Skin of body (tissue), 2 donors: ENCODE measurements around the gene NFILZ. TPM values are rescaled to one million over a fixed set of nuclear protein-coding genes. Genes with fewer than 3 reads are reported as not detected.
A peak's percentile ranks its signal among the peaks of the same experiment; 100 is the strongest.

Experiments used
- DNase-seq: peaks from one replicate; lab custom pipeline; 2025; lab: John Stamatoyannopoulos, UW
- total RNA-seq: library from RNA; depleted of rRNA; stranded (reverse); fragments of >200 nt; gene quantifications from one replicate; pipeline ENCODE4 v1.2.3, GENCODE V29; 2014

Gene NFILZ
- total RNA-seq, 1 donor from 2014 or later, result not detected

DNA sequence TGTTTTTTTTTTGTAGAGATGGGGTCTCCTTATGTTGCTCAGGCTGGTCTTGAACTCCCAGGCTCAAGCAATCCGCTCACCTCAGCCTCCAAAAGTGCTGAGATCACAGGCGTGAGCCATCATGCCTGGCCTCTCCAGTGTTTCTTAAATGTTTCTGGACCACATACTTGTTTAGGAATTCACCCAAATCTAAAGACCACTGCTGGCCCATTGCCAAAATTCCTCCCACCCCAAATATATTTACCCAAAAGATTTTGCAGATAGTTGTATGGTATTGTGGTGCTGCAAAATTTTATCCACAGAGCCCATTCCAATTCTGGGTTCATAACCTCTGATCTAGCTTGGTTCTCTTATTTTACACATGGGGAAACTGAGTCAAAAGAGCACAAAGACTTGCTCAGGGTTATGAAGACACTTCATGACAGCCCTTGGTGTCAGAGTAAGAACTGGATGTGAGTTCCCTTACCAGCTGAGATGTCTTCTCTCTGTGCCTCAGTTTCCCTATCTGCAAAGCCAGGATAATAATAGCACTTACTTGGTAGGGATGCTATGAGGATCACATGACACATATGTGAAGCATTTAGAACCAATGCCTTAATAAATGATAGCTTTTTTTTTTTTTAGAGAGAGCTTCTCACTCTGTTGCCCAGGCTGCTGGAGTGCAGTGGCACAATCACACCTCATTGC is 10.9 kb downstream of the NFILZ start:
- no peak for DNase-seq

DNA sequence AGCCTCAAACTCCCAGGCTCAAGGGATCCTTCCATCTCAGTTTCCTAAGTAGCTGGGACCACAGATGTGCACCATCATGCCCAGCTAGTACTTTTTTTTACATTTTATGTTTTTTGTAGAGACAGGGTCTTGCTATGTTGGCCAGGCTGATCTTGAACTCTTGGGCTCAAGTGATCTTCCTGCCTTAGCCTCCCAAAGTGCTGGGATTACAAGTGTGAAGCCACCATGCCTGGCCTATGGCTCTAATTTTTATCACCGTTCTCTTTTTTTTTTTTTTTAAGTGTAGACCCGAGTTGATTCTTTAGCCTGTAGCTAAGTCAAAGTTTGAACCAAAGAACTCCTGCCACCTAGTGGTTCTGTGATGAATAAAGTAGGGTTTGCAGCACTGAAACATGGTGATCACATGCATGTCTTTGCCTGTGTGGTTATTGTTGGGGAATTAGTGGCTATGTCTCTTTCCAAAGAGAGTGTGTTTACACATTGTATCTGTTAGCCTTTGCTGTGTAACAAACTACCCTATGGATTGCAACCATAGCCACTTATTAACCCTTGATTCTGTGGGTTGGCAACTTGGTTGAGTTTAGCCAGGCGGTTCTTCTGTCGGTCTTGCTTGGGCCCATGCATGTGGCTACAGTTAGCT is 11.6 kb downstream of the NFILZ start:
- no peak for DNase-seq

DNA sequence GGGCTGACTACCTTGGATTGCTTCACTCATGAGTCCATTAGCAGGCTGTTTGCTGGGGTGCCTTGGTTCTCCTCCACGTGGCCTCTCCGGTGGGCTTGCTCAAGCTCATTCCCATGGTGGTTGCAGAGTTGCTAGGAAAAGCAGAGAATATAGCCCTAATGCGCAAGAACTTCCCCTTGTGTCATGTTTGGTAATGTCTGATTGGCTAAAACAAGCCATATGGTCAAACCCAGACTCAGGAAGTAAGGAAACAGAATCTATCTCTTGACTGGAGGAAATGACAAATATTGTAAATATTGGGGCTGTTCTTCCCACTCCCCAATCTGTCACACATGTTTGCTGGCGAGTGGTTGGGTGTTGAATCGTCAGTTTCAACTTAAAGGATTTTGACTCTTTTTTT is 12.1 kb downstream of the NFILZ start:
- DNase-seq, result no peak

DNA sequence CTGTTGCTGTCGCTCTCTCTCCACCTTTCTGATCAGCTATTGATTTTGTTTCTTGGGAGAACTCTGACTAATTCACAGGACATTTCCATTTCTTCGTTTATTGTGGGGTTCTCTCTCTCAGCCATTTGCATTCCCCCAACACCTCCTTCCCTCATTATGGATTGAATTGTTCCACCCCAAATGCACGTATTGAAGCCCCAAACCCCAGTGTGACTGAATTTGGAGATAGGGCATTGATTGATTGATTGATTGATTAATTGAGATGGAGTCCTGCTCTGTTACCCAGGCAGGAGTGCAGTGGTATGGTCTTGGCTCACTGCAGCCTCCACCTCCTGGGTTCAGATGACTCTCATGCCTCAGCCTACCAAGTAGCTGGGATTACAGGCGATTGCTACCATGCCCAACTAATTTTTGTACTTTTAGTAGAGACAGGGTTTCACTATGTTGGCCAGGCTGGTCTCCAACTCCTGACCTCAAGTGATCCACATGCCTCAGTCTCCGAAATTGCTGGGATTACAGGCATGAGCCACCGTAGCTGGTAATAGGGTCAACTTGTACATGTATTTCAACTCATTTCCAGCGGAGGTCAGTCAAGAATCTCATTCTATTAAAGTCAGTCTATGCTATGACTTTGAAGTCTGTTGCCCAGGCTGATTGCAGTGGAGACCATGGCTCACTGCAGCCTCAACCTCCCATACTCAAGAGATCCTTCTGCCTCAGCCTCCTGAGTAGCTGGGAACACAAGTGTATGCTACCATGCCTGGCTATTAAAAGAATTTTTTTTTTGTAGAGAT is 13.6 kb downstream of the NFILZ start:
- no peak for DNase-seq

DNA sequence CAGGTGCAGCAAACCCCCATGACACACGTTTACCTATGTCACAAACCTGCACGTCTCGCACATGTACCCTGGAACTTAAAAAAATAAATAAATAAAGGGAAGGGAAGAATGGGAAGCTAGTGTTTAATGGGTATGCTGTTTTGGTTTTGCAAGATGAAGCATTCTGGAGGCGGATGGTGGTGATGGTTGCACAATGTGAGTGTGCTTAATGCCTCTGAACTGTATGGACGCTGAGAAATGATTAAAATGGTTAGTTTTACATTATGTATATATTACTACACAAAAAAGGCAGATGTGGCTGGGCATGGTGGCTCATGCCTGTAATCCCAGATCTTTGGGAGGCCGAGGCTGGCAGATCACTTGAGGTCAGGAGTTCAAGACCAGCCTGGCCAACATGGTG is 17.8 kb downstream of the NFILZ start:
- no peak for DNase-seq

DNA sequence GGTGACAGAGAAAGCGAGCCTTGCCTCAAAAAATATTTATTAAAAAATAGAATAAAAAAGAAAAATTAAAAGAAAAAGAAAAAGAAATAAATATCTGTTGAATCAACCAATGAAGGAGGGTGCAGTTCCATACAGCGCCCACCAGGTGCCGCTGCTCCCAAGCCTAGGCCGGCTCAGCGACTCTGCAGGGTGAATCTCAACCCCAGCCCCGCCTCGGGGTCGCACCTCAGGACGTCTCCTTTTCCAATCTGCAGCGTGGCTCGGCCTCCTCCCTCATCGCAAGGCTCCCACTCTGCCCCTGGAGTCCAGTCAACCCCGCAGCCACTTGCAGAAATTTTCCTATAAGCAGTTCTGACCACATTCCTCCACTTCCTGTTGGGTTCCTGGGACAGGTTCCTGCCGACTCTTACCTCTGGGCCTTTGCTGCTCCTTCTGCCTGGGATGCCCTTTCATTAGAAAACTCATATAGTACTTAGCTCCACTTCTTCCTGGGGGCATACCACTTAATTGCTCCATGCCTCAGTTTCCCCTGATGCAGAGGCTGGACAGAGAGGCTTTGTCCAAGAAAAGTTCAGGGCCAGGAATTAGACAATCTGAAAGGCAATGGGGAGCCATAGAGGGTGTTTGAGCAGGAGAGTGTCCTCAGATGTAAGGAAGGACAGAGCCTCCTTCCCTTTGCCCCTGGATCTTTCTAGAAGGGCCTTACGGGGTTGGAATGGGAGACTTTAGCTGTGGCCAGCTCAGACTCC is 24.3 kb downstream of the NFILZ start:
- peak; percentile 9 for DNase-seq

DNA sequence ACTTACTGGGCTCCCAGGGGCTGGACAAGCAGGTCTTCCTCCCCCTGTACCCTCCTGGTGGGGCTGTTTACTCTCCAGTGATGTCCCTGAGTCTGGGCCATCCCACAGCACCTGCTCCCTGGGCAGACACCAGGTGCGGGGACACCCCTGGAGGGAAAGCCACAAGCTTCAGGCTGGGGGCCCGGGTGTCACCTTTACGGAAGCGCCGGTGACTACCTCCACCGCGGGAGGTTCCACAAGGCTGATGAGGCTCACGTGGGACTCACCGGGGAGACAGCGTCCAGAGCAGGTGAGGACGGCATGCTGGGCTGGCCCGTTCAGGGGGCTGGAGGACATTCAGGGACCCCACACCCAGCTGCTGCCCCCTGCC is 24.9 kb downstream of the NFILZ start:
- no peak for DNase-seq

DNA sequence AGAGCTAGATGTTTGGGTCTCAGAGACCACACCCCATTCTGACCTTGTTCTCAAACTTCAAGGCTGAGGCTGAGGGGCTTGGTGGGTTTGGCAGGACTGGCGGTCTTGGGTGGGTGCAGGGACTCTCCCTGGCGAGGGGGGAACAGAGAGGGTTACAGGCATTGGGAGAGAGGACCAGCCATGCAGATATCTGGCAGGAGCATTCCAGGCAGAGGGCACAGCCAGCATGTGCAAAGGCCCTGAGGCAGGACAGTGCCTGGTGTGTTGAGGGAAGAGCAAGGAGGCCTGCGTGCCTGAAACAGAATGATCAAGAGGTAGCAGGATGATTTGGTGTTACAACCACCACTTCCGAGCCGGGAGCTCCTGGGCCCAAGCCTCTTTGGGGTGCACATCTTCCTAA is 27.4 kb downstream of the NFILZ start:
- no peak for DNase-seq

DNA sequence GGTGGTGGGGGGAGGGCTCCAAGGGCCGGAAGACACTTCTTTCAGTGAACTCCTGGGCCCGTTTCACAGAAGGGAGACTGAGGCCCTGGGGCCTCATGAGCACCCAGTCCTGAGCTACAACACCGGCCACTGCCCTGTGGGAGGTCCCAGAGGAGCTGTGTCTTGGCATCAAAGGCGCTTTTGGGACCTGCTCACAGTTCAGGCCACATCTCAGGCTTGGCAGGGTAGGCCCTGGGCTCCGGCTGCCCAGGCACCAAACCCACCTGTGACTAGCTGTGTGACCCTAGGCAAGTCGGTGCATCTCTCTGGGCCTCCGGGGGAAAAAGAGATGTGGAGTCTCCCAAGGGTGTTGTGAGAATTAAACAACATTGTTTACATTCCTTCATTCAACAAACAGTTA is 29.5 kb downstream of the NFILZ start:
- no peak for DNase-seq

DNA sequence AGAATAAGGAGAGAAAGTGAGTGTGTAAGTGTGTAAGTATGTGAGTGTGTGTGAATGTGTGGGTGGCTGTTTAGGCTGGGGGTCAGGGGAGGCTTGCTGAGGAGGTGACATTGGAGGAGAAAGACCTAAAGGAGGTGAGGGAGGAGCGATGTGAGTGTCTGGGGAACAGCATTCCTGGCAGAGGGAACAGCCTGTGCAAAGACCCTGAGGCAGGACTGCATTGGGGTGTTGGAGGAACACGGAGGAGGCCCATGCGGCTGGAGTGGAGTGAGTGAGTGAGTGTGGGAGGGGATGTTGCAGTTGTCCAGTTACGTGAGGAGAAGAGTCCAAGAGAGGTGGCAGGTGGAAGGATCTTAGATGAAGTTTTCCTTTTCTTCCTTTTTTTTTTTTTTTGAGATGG is 31.8 kb downstream of the NFILZ start:
- no peak for DNase-seq

DNA sequence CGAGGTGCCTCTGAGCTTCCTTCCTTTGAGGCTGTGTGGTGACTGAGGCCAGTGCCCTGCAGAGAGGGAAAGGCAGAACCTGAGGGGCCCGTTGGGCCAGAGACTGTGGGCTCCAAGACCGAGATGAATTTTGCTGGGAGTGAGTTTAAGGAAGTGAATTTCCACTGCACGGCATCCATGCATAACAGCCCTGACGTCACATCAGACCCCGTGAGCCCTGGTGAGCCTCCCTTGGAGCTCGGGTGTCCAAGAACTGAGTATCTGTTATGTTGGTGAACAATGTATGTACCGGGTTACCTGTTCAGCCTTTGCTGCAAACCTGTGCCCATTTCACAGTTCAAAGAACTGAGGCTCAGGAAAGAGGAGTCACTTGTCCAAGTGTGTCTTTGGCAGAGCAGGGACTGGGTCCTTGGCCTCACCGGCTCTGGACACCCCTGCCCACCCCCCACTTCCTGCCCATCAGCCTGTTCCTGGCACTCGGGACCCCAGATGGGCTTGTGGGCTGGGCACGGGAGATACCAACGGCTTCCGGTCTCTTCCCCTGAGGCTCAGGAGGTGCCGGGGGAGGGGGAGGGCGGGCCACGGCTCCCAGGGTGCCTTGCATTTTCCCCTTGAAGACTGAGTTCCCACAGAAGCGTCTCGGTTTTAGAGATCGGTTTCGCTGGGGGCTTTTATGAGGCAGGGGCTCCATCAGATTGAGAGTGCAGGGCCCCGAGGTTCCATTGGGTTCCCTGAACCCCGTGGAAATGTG is 33.7 kb downstream of the NFILZ start:
- DNase-seq, result no peak

DNA sequence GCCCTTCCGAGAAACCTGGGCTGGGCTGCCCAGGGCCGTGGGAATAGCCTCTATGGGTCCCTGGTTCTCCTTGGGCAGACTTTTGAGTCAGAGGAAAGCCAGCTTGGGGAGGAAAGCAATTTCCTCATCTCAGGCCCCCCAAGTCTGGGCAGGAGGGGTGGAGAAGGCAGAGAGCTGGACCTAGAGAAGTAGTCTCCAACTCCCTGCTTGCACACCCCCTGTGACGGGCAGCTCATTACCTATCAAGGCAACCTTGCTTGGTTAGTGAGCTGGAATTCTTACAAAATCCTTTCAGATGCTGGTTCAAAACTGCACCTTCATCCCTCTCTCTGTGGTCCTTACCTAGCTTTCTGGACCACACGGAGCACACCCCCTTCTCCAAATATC is 34.2 kb downstream of the NFILZ start:
- DNase-seq, result no peak

DNA sequence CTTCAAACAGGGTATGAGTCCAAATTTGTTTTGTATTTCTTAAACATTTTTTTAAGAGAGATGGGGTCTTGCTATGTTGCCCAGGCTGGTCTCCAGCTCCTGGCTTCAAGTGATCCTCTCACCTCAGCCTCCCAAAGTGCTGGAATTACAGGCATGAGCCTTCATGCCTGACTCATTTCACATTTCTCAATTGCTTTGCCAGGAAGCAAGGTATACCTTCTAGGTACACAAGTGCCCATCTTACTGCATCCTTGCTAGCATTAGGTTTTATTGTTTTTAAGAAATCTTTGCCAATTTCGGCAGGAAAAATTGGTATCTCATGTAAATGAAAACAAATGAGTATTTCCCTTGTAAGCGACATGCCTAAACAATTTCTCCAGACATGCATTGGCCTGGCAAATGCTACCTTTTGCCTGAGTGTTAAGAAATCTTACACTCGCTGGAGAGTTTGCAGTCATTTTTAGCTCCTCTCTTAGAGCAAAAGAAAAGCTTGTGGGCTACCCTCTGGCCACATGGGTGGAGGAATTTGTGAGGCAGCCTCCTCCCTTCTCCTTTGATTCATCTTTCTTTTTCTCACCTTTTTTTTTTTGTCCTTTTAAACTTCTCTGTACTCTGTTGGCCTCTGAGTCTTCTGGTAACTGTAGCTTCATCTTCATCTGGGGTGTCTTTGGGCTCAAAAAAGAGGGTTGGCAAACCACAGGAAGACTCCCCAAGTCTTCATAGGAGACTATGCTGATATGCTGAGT is 35.2 kb downstream of the NFILZ start:
- DNase-seq, result no peak

DNA sequence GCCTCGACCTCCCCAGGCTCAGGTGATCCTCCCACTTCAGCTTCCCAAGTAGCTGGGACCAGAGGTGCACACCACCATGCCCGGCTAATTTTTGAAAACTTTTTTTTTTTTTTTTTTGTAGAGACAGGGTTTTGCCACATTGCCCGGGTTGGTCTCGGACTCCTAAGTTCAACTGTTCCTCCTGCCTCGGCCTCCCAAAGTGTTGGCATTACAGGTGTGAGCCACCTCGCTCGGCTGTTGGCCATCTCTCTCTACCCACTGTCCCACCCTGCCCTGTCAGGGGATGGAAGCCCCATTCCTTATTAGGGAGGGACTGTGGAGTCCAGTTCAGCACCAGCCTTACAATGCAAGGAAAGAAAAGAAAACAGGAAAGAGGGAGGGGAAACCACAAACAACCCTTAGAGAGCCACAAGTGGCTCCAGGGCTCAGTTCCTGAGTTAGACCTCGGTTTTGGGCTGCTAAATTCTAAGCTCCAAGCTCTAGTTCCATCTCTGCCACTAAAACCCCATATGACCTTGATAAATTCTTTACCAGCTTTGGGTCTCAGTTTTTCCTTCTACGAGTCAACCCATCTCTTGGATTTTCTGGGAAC is 36.5 kb downstream of the NFILZ start:
- DNase-seq, result no peak

DNA sequence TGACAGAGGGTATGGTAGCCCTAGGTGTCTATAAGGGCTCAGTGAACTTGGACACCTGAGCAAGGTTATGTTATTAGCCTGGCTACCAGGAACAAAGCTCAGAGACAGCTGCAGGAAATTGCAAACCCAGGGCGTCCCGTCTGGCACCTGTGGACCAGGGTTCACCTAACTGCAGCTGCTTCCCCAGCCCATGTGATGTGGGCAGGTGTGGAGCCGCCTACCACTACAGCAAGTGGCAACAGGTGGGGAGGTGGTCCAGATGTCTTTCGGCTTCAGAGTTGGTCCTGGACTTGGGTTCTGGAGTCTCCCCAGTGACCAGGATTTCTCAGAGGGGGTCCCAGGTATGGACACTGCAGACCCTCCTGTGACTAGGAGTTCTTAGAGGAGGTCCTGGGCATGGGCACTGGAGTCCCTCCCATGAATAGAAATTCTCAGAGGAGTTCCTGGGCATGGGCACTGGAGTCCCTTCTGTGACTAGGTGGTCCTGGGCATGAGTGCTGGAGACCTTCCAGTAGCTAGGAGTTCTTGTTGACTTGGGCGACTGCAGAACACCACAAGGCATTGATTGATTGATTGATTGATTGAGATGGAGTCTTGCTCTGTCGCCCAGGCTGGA is 43.0 kb downstream of the NFILZ start:
- DNase-seq, result no peak

DNA sequence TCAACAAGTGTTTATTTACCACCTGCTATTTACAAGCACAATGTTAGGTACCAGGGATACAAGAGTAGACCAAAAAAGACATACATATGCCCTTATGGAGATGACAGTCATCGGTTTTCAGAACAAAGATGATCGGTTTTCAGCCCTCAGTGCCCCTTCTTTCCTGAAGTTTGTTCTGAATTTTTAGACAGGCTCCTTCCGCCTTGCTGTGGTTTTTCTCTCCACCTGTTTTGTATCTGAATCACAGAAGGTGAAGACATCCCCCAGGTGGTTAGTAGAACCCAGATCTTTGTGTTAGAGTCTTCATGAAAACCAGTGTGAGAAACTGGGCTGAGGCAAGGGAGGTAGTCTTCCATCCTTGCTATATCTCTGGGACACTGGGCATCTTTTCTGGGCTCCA is 44.6 kb downstream of the NFILZ start:
- DNase-seq, result no peak

DNA sequence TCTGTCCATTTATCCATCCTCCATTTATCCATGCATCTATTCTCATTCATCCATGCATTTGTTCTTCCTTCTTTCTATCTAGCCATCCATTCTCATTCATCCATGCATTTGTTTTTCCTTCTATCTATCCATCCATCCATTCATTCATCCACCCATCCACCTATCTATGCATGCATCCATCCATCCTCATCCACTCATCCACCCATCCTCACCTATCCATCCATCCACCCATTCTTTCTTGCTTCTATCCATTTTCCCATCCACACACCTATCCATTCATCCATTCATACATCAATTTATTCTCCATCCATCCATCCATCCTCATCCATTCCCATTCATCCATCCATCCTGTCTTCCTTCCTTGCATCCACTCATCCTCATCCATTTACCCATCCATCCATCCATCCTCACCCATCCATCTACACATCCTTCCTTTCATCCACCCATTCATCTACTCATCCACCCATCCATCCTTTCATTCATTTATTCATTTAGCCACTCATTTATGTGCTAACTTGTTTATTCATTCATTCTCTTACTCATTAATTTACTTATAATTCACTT is 47.9 kb downstream of the NFILZ start:
- DNase-seq, result no peak
